MM.1S (cell line): ENCODE results near the gene HIF1A.

Experiments
- EZH2 ChIP-seq: fragments of 300-600 bp; sonication (generic); optimal IDR thresholded peaks from 2 replicates; pipeline ENCODE3; 2017; ENCODE audit warnings: low read depth, mild to moderate bottlenecking, antibody characterized with exemption, low read length, mixed read lengths
- EZH2phosphoT487 ChIP-seq: fragments of 300-600 bp; sonication (generic); IDR thresholded peaks from 2 replicates; pipeline ENCODE4 v1.6.1; 2018; ENCODE audit warnings: antibody characterized with exemption, low read length
- TF ChIP-seq, protein P1 (sequence below): fragments of 300-600 bp; sonication (generic); IDR thresholded peaks from 2 replicates; pipeline ENCODE4 v1.5.1; 2016; ENCODE audit warnings: antibody characterized with exemption, low read length, mixed read lengths

GRCh38 chr14:61720294-61720661 is 25.0 kb downstream of the HIF1A start:
- TF ChIP-seq, protein P1, sequence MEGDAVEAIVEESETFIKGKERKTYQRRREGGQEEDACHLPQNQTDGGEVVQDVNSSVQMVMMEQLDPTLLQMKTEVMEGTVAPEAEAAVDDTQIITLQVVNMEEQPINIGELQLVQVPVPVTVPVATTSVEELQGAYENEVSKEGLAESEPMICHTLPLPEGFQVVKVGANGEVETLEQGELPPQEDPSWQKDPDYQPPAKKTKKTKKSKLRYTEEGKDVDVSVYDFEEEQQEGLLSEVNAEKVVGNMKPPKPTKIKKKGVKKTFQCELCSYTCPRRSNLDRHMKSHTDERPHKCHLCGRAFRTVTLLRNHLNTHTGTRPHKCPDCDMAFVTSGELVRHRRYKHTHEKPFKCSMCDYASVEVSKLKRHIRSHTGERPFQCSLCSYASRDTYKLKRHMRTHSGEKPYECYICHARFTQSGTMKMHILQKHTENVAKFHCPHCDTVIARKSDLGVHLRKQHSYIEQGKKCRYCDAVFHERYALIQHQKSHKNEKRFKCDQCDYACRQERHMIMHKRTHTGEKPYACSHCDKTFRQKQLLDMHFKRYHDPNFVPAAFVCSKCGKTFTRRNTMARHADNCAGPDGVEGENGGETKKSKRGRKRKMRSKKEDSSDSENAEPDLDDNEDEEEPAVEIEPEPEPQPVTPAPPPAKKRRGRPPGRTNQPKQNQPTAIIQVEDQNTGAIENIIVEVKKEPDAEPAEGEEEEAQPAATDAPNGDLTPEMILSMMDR: no peak
- TF ChIP-seq EZH2 (no peak), EZH2phosphoT487 (no peak)
